Globus pallidus (tissue), 1 donor: ENCODE data around the gene PRRT1.
A peak's percentile ranks its signal among the peaks of the same experiment; 100 is the strongest.
"Not testable (repeated sequence)": the region's sequence is repeated elsewhere in the genome, so short reads cannot be mapped to it uniquely, and the experiment has no call there.

Experiments
- DNase-seq: peaks from one replicate; pipeline ENCODE4 v3.0.0-alpha.2; 2015; ENCODE audit warnings: low spot score

Gene PRRT1

GRCh38 chr6:32149932-32150870 is 1.5 kb downstream of the PRRT1 start:
- DNase-seq, result no peak

GRCh38 chr6:32149092-32149755 is 2.5 kb downstream of the PRRT1 start:
- no peak for DNase-seq

DNA sequence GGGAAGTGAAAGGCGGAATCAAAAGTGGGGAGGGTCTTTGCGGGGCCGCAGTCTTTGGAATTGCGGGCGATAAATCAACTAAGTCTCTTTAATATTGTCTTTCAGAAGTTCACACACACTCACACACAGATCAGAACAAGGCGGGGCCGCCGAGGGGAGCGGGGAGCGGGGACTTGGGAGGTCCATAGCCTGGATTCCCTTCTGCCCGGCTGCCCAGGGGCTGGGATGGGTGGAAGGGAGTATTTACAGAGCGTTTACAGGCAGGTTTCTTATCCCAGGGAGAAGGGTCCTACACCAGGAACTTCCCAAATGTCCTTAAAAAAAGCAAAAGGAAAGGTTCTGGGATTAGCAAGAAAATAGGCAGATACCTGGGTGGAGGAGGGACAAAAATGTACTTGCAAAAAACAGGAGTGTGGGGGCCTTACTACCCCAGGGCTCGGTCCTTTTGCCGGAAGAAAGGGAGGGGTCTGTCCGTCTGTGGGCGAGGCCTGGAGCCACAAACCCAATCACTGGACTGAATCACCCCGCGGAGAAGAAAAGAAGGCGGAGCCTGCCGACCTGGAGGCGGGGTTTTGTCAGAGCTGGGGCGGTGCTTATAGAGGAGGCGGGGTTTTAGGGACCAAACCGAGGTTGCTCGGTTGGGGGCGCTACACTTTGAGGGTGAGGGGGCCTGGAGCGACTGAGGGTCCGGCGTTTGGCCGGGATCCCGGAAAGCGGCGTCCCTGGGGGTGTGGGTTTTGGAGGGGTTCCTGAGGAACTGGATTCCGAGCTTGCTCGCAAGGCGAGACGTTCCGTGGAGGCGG is 3.2 kb downstream of the PRRT1 start:
- peak; percentile 23 for DNase-seq

GRCh38 chr6:32147401-32148132 is 4.2 kb downstream of the PRRT1 start:
- no peak for DNase-seq

GRCh38 chr6:32146687-32147086 is 5.1 kb downstream of the PRRT1 start:
- DNase-seq, result no peak

- no peak for DNase-seq
Observed at GRCh38 chr6:32146287-32146686, 5.5 kb downstream of the PRRT1 start.

DNA sequence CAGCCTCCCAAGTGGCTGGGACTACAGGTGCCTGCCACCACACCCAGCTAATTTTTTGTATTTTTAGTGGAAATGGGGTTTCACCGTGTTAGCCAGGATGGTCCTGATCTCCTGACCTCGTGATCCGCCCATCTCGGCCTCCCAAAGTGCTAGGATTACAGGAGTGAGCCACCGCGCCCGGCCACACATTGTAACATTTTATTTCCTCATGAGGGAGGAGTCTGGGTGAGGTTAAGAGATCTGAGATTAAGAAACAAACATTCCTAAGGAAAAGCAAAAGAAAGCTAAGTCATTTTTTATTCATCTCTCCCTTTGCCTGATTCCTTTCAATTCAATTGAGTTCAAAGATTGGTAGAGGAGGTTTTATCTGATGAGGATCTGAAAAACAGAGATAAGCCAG is 7.5 kb downstream of the PRRT1 start:
- not testable (repeated sequence) for DNase-seq

DNA sequence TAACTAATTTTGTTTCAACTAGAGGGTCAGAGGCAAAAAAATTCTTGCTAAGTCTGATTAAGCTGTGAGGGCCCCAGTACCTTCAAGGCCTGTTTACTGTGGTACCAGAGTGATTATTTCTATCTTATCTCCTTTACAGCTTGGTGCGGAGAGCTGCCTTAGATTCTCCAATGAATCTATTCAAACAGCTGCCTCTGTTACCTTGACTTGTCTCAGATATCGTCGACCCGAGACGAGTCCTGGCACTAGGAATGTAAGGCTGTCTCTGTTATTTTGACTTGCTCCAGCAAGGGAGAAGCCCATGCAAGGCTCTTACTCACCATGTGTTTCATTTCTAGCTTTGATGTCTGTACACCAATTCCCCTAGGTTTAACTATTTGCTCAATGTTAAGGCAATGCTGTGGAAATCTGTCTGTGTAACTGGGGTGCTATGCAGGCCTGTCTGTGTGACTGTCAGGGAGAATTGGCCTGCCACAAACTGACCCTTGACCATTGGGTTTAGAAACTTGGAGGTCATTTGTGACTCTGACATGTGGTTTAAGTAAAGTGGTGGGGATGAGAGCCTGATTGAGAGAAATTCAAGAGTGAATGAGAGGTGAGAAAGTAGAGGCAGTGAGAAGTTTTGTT is 11.2 kb downstream of the PRRT1 start:
- no peak for DNase-seq

GRCh38 chr6:32139590-32139989 is 12.1 kb downstream of the PRRT1 start:
- no peak for DNase-seq

- no peak for DNase-seq
Observed at GRCh38 chr6:32137454-32137853, 14.3 kb downstream of the PRRT1 start.

- no peak for DNase-seq
Observed at GRCh38 chr6:32133786-32134185, 18.0 kb downstream of the PRRT1 start.

GRCh38 chr6:32132110-32132509 is 19.6 kb downstream of the PRRT1 start:
- no peak for DNase-seq

GRCh38 chr6:32131439-32131948 is 20.2 kb downstream of the PRRT1 start:
- no peak for DNase-seq

DNA sequence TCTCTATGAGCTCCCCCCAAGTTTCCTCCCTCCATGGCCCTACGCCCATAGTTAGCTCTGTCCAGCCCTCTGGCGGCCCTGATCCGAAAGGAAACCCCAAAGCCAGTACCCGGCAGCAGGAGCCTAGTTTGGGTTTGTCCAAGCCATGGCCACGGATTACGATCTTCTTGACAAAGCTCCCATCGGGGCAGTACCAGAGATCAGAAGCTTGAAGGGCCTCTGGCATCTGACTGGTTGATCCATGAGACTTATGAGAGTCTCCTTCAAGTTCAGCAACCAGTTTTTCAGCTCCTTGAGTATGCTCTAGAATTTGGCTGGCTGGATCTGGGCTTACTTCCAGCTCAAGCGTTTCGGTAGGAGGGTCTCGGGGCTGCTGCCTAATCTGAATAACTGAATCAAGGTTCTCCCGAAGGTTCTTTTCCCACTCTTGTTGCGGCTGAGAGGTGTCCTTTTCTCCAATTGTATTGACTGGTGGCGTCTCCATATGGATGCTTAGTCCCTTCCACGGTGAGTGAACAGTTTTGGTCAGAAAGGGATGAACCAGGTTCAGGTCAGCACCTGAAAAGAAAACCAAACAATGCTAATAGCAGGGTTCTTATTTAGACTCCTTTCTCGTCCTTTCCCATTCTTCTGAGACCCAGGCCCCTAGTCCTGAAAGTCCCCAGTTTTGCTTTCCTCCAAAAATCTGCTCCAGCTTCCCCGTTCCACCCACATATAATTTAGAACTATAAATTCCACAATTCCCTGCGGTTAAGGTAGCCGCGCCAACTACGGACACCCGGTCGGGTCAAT is 22.2 kb downstream of the PRRT1 start:
- peak; percentile 24 for DNase-seq

DNA sequence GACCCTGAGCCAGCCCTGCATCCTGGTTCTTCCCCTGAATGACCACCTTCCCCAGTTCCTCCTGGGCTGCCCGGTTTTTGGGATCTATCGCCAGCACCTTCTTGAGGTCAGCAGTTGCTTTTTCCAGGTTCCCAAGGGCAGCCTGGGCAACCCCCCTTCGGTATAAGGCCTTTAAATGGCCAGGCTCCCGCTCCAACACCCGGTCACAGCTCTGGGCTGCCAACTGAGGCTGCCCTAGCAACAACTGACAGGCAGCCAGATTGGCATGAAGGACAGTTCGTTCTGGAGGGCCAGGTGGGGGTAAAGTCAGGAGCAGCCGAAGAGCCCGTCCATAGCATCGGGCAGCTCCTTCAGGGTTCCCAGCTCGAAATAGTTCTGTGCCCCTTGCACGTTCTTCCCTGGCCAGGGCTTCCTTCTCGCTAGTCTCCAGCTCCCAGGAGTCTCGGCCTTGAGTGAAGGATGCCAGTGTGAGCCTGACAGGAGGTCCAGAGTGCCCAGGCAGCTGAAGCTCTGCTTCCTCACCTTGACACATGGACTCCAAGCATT is 22.9 kb downstream of the PRRT1 start:
- DNase-seq, result peak; percentile 16

DNA sequence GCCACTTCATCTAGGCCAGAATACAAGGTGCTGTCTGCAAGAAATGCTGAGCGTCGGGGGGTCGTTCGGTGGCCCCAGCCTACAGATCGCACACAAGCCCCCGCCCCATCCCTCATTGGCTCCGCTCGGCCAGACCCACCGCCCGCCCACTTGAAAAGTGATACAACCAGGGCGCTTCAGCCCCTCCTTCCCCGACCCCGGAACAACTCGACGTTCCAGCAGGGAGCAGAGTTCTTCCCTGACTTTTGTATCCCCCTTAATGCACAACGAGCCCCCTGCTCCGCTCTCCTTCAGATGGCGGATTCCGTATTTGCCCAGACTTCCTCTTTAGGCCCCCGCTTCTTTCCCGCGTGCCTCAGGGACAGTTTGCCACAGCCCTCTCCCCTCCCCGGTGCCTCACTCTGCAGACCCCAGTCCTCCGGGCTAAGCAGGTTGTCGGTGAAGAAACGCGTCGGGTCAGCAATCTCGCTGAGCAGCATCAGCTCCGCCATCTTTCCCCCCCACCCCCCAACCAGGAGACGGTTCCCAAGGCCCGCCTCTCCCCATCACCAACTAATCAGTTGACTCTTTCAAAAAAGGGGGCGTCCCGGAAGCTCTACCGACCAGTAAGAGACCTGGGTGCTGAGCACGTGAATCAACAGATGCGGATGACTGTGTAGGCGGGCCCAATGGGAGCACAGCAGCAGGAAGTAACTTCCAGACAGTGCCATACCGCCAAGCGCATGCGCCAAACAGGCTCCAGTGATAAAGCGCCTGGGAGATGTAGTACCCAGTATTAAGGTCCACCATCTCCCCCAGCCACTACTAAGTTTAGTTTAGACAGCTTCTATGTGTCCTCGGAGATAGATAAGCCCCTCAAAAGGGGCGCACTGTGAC is 23.8 kb downstream of the PRRT1 start, which contains the start of gene ATF6B:
Gene ATF6B, minus strand, starts transcription at position 530 of the 876 bp plus-strand sequence. Its CDS starts 39 bp downstream, at position 491.
- DNase-seq, result peak; percentile 100

GRCh38 chr6:32127409-32127716 is 24.4 kb downstream of the PRRT1 start:
- DNase-seq, result no peak

GRCh38 chr6:32126880-32127279 is 24.9 kb downstream of the PRRT1 start:
- no peak for DNase-seq

- DNase-seq, result no peak
Observed at GRCh38 chr6:32123681-32124080, 28.1 kb downstream of the PRRT1 start.
